OCI-LY3 (cell line): Measurements from ENCODE around the gene PLD1.
"Not testable (repeated sequence)": the region's sequence is repeated elsewhere in the genome, so short reads cannot be mapped to it uniquely, and the experiment has no call there.

Experiments
- H2AFZ ChIP-seq: fragments of 200-600, 300-600 bp; shearing (Covaris generic); 2 replicates; pipeline ENCODE4 v1.6.0; 2014; ENCODE audit warnings: antibody characterized with exemption, low read depth, low read length
- H3K27ac ChIP-seq: fragments of 200-600, 300-600 bp; sonication (generic); 2 replicates; pipeline ENCODE4 v1.5.1; 2014; ENCODE audit warnings: mild to moderate bottlenecking, low read length, moderate library complexity, mixed read lengths
- H3K27me3 ChIP-seq: fragments of 200-600, 300-600 bp; sonication (generic); 2 replicates; pipeline ENCODE4 v1.6.1; 2014; ENCODE audit warnings: low read depth, low read length, mixed read lengths
- H3K36me3 ChIP-seq: fragments of 200-600, 300-600 bp; sonication (generic); replicated peaks from 2 replicates; pipeline ENCODE3; 2014; ENCODE audit warnings: low read depth, low read length, mixed read lengths
- H3K4me1 ChIP-seq: fragments of 300-600, 200-600 bp; sonication (generic); 2 replicates; pipeline ENCODE4 v1.6.1; 2014; ENCODE audit warnings: low read length, mixed read lengths
- H3K4me2 ChIP-seq: fragments of 200-600, 300-600 bp; sonication (generic); 2 replicates; pipeline ENCODE4 v1.6.1; 2014; ENCODE audit warnings: low read length, mixed read lengths
- H3K4me3 ChIP-seq: fragments of 300-600, 200-600 bp; sonication (generic); 2 replicates; pipeline ENCODE4 v1.5.1; 2014; ENCODE audit warnings: antibody characterized with exemption, mild to moderate bottlenecking, low read length, moderate library complexity
- H3K79me2 ChIP-seq: fragments of 300-600, 200-600 bp; shearing (Covaris generic); 2 replicates; pipeline ENCODE4 v1.6.1; 2014; ENCODE audit warnings: mild to moderate bottlenecking, low read length, mixed read lengths
- H3K9ac ChIP-seq: fragments of 300-600, 200-600 bp; shearing (Covaris generic); 2 replicates; pipeline ENCODE4 v1.6.0; 2014; ENCODE audit warnings: mild to moderate bottlenecking, low read length, moderate library complexity
- H3K9me3 ChIP-seq: fragments of 200-600, 300-600 bp; shearing (Covaris generic); 2 replicates; pipeline ENCODE4 v1.6.1; 2014; ENCODE audit warnings: low read length, mixed read lengths; ENCODE audit not compliant: insufficient read depth
- H4K20me1 ChIP-seq: fragments of 200-600, 300-600 bp; sonication (generic); 2 replicates; pipeline ENCODE4 v1.6.1; 2016; ENCODE audit warnings: low read length, mixed read lengths; ENCODE audit not compliant: insufficient read depth
- CTCF ChIP-seq: fragments of 200-600, 300-600 bp; sonication (generic); IDR thresholded peaks from 2 replicates; pipeline ENCODE4 v1.5.1; 2014; ENCODE audit warnings: antibody characterized with exemption, low read length, low read depth
- EZH2phosphoT487 ChIP-seq: fragments of 200-600 bp; shearing (Covaris generic); IDR thresholded peaks from 2 replicates; pipeline ENCODE4 v1.6.1; 2018; ENCODE audit warnings: antibody characterized with exemption, mixed run types, low read depth

PLD1 gene

DNA sequence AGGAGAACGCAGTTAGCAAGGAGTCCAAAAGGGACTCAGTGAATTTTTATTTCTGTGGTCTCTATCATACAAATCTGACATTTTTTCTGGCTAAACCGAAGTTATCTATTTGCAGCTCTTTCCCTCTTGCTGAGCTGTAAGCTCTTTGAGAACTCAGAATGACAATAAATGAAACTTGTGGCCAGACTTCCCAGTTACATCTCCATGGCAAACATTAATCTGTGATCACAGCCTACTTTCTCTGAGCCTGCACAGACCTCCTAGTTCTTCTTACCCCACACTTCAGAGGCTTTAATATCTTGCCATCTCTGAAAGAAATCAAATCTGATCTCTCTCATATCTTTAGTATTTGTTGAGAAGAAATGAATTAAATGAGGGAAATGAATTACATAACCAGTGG, 58.0 kb downstream of the PLD1 start:
- Histone ChIP-seq H3K4me1 (peaks cover 9% of the 10 kb centered on the region), H3K4me3 (no peak overlapping the region), H3K36me3 (no peaks in the 10 kb centered on the region), H3K4me2 (no peak overlapping the region), H3K9me3 (no peaks in the 10 kb centered on the region), H3K9ac (no peak overlapping the region), H4K20me1 (no peaks in the 10 kb centered on the region), H2AFZ (no peak overlapping the region), H3K79me2 (no peaks in the 10 kb centered on the region), H3K27ac (no peak overlapping the region), H3K27me3 (peaks cover 64% of the 10 kb centered on the region)
- TF ChIP-seq EZH2phosphoT487: no peak
- TF ChIP-seq CTCF: no peak

DNA sequence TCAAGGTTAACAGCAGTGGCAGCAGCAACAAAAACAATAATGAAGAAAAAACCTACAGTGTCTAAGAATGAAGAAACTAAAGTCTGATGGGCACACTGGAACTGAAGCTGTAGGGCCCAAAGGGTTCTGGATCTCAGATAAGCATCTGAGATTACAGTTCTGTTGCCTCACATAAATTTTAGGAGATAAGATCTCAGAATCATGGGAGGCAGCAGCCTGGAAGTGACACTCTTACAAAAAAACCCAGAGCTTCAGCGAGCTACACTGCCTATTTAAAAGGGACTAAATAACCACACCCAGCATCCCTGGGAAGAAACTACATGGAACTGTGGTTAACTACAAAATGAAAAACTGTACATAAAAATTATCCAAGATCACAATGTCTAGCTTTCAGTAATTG, 61.2 kb downstream of the PLD1 start:
- Histone ChIP-seq H4K20me1 (no peaks in the 10 kb centered on the region), H2AFZ (no peak overlapping the region), H3K79me2 (no peaks in the 10 kb centered on the region), H3K36me3 (no peaks in the 10 kb centered on the region), H3K4me2 (no peak overlapping the region), H3K9ac (no peak overlapping the region), H3K4me1 (no peaks in the 10 kb centered on the region), H3K4me3 (no peak overlapping the region), H3K27ac (no peak overlapping the region), H3K9me3 (no peaks in the 10 kb centered on the region), H3K27me3 (peaks cover 52% of the 10 kb centered on the region)
- no peak for TF ChIP-seq EZH2phosphoT487
- TF ChIP-seq CTCF: no peak

DNA sequence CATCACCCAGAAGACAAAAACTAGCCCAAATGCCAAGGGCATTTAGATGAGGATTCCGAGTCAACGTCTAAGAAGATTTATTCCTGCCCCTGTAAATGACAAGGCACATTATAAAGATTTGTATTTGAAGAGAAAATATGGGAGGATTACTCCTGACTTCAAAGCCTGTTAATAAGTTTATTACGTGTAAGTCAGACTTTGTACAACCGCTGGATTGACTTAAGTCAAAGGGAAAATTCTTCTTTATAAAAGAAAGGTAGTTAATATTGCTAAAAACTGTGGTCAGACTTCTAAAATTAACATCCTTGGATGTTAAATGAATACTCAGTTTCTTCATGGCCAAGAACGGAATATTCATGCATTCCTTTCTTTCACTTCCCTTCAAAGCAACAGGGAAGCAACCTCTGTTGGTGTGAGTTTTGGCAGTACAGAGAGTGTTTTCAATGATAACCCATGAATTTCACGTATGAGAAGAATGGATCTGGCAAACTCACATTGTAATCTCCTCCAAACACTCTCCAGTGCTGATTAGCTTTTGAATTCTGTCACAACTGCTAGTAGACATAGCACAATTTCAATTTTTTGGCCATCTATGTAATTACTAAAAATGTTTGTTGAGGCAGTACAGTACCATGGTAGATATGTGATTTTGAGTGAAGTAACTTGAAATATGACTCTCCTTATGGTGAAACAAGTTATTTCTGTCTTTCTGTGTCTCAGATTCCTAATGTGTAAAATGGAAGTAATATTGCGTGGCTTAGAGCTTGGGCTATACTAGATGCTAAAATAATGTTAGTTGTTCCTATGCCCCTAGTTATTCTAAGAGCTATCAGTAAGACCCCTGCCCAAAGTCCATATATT, 62.0 kb downstream of the PLD1 start:
- Histone ChIP-seq H3K36me3 (no peaks in the 10 kb centered on the region), H3K79me2 (no peaks in the 10 kb centered on the region), H3K9ac (no peak overlapping the region), H4K20me1 (no peaks in the 10 kb centered on the region), H3K9me3 (no peaks in the 10 kb centered on the region), H3K4me1 (no peaks in the 10 kb centered on the region), H2AFZ (no peak overlapping the region), H3K27ac (no peak overlapping the region), H3K4me2 (no peak overlapping the region), H3K27me3 (peaks cover 55% of the 10 kb centered on the region), H3K4me3 (no peak overlapping the region)
- TF ChIP-seq CTCF (no peak), EZH2phosphoT487 (no peak)

DNA sequence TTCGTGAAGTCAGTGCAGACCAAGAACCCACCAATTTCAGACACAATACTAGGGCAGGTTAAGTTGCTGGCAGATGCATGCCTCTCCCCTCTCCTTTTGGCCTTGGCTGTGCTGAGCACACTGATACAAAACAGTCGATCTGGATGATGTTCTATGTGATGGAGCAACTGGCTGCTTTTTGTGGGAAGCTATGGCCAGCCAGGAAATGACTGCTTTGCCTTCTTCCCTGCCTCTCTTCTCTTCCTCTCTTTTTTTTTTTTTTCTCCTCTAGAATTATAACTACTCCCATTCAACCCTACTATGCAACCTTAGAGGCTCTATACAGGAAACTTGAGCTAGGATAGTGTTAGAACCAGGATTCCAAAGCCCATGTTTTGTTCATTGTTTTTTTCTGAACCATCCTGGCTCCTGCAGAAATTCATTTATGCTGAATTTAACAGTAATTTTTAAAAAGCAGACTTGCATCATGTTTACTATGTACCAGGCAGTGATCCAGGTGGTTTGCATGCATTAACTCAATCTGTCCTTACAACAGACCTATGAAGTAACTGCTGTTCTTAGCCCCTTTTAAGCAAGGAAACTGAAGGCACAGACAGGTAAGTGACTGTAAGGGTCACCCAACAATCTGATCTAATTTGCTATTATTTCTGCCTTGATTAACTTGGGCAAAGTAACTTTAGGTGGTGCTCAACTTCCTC, 62.9 kb downstream of the PLD1 start:
- Histone ChIP-seq H3K9ac (no peak overlapping the region), H3K9me3 (no peaks in the 10 kb centered on the region), H3K27ac (no peak overlapping the region), H4K20me1 (no peaks in the 10 kb centered on the region), H2AFZ (no peak overlapping the region), H3K4me3 (no peak overlapping the region), H3K4me2 (no peak overlapping the region), H3K36me3 (no peaks in the 10 kb centered on the region), H3K79me2 (no peaks in the 10 kb centered on the region), H3K27me3 (peaks cover 46% of the 10 kb centered on the region), H3K4me1 (no peaks in the 10 kb centered on the region)
- no peak for TF ChIP-seq CTCF
- TF ChIP-seq EZH2phosphoT487: no peak

DNA sequence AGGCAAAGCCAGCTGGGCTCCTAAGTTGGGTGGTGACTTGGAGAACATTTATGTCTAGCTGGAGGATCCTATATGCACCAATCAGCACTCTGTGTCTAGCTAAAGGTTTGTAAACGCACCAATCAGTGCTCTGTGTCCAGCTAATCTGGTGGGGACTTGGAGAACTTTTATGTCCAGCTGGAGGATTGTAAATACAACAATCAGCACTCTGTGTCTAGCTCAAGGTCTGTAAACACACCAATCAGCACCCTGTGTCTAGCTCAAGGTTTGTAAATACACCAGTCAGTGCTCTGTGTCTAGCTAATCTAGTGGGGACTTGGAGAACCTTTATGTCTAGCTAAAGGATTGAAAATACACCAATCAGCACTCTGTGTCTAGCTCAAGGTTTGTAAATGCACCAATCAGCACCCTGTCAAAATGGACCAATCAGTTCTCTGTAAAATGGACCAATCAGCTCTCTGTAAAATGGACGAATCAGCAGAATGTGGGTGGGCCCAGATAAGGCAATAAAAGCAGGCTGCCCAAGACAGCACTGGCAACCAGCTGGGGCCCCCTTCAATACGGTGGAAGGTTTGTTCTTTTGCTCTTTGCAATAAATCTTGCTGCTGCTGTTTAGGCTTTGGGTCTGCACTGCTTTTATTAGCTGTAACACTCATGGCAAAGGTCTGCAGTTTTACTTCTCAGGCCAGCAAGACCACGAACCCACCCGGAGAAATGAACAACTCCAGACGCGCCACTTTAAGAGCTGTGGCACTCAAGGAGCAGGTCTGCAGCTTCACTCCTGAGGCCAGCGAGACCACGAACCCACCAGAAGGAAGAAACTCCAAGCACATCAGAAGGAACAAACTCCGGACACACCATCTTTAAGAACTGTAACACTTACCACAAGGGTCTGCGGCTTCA, 63.7 kb downstream of the PLD1 start:
- H3K4me1 ChIP-seq, H3K79me2 ChIP-seq, H3K4me3 ChIP-seq, H3K4me2 ChIP-seq, H4K20me1 ChIP-seq, H3K9me3 ChIP-seq, H3K9ac ChIP-seq, H3K27ac ChIP-seq, H2AFZ ChIP-seq, H3K36me3 ChIP-seq: not testable (repeated sequence)
- peaks cover 44% of the 10 kb centered on the region for H3K27me3 ChIP-seq
